SK-N-SH (cell line): Measurements from ENCODE around the gene CDCP1. TPM values are rescaled to one million over a fixed set of nuclear protein-coding genes. Genes with fewer than 3 reads are reported as not detected.

ENCODE experiments used
- CTCF ChIA-PET: fragments of 300-600, 350-600 bp; formaldehyde crosslinking; extraction: SDS; loops from one replicate; lab custom pipeline; 2021; lab: Yijun Ruan, JAX
- POLR2A ChIA-PET: fragments of 350-600 bp; sonication (Branson Sonifier 250); formaldehyde crosslinking; extraction: SDS; loops from one replicate; lab custom pipeline; 2020; ENCODE audit warnings: antibody characterized with exemption, inconsistent platforms; lab: Yijun Ruan, JAX
- DNase-seq: peaks from one replicate; pipeline ENCODE4 v3.0.0; 2012
- H2AFZ ChIP-seq: fragments of 200-600 bp; sonication (generic); 2 replicates; pipeline ENCODE4 v1.8.1; 2016; ENCODE audit warnings: antibody characterized with exemption, mild to moderate bottlenecking, low read depth
- H3F3A ChIP-seq: fragments of 200-600 bp; sonication (generic); replicated peaks from 2 replicates; pipeline ENCODE3; 2016; ENCODE audit warnings: antibody characterized with exemption, mild to moderate bottlenecking; ENCODE audit not compliant: insufficient read depth
- H3K27ac ChIP-seq, 2 experiments: fragments of 200-500 bp in 1 of 2; fragments of 200-600 bp in 1 of 2; sonication (Bioruptor generic) in 1 of 2; sonication (generic), shearing (Covaris generic) in 1 of 2; 2 replicates each; pipeline versions ENCODE4 v1.5.1 to v1.6.1; 2014 to 2016; ENCODE audit warnings: low read depth in 2 of 2, inconsistent platforms in 1 of 2, low read length in 1 of 2, mild to moderate bottlenecking in 1 of 2, mixed read lengths in 1 of 2
- H3K27me3 ChIP-seq: fragments of 200-600 bp; sonication (generic), shearing (Covaris generic); 2 replicates; pipeline ENCODE4 v1.6.1; 2016; ENCODE audit warnings: mixed run types; ENCODE audit not compliant: insufficient read depth
- H3K36me3 ChIP-seq, 2 experiments: fragments of 200-500 bp in 1 of 2; fragments of 200-600 bp in 1 of 2; sonication (Bioruptor generic) in 1 of 2; sonication (generic) in 1 of 2; replicated peaks in 1 of 2; 2 replicates each; pipeline versions ENCODE3 to v1.5.1; 2014 to 2016; ENCODE audit warnings: low read length in 1 of 2, mild to moderate bottlenecking in 1 of 2; ENCODE audit not compliant: insufficient read depth in 2 of 2, control insufficient read depth in 1 of 2
- H3K4me1 ChIP-seq, 2 experiments: fragments of 200-500 bp in 1 of 2; fragments of 200-600 bp in 1 of 2; sonication (Bioruptor generic) in 1 of 2; sonication (generic), shearing (Covaris generic) in 1 of 2; 2 replicates each; pipeline versions ENCODE4 v1.5.1 to v1.6.1; 2014 to 2016; ENCODE audit warnings: low read depth in 1 of 2, low read length in 1 of 2, mixed run types in 1 of 2; ENCODE audit not compliant: insufficient read depth in 2 of 2, control insufficient read depth in 1 of 2
- H3K4me2 ChIP-seq: fragments of 200-600 bp; sonication (generic), shearing (Covaris generic); 2 replicates; pipeline ENCODE4 v1.6.1; 2017; ENCODE audit warnings: mixed run types
- H3K4me3 ChIP-seq, 2 experiments: fragments of 200-500 bp in 1 of 2; fragments of 200-600 bp in 1 of 2; sonication (Bioruptor generic) in 1 of 2; sonication (generic), shearing (Covaris generic) in 1 of 2; 2 replicates each; pipeline versions ENCODE4 v1.5.1 to v1.8.1; 2014 to 2016; ENCODE audit warnings: low read depth in 2 of 2, inconsistent platforms in 1 of 2, low read length in 1 of 2, mild to moderate bottlenecking in 1 of 2, mixed read lengths in 1 of 2, moderate library complexity in 1 of 2
- H3K79me2 ChIP-seq: fragments of 200-600 bp; sonication (generic); 2 replicates; pipeline ENCODE4 v1.8.1; 2017; ENCODE audit warnings: mild to moderate bottlenecking; ENCODE audit not compliant: insufficient read depth
- H3K9ac ChIP-seq: fragments of 200-600 bp; sonication (generic); 2 replicates; pipeline ENCODE4 v1.6.1; 2017; ENCODE audit warnings: mixed run types
- H3K9me2 ChIP-seq: fragments of 200-600 bp; sonication (generic); 2 replicates; pipeline ENCODE4 v1.6.1; 2017; ENCODE audit warnings: mixed run types
- H3K9me3 ChIP-seq: fragments of 200-600 bp; sonication (generic); 2 replicates; pipeline ENCODE4 v1.6.1; 2017; ENCODE audit warnings: mixed run types, mild to moderate bottlenecking, moderate library complexity
- H4K20me1 ChIP-seq: fragments of 200-600 bp; sonication (generic); 2 replicates; pipeline ENCODE4 v1.6.1; 2017; ENCODE audit warnings: mild to moderate bottlenecking, mixed run types; ENCODE audit not compliant: insufficient read depth
- ELF1 ChIP-seq: IDR thresholded peaks from 2 replicates; pipeline ENCODE4 v1.4.0; 2012
- FOXJ3 ChIP-seq: sonication (generic); formaldehyde crosslinking; IDR thresholded peaks from 2 replicates; pipeline ENCODE4 v1.5.1; 2020; ENCODE audit warnings: mild to moderate bottlenecking, missing genetic modification reagents
- GABPA ChIP-seq: IDR thresholded peaks from 2 replicates; pipeline ENCODE4 v1.4.0; 2012; ENCODE audit warnings: low read depth, mild to moderate bottlenecking
- GATA2 ChIP-seq: sonication (generic); formaldehyde crosslinking; IDR thresholded peaks from 2 replicates; pipeline ENCODE4 v1.5.0; 2020; ENCODE audit warnings: mild to moderate bottlenecking, missing genetic modification reagents
- NFIC ChIP-seq: IDR thresholded peaks from 2 replicates; pipeline ENCODE4 v1.4.0; 2012; ENCODE audit warnings: borderline replicate concordance
- NRF1 ChIP-seq: IDR thresholded peaks from 2 replicates; pipeline ENCODE4 v1.6.1; 2012; ENCODE audit warnings: low read depth, mild to moderate bottlenecking, low read length
- POLR2AphosphoS5 ChIP-seq: IDR thresholded peaks from 2 replicates; pipeline ENCODE4 v1.6.1; 2012; ENCODE audit warnings: low read depth, low read length
- REST ChIP-seq: IDR thresholded peaks from 2 replicates; pipeline ENCODE4 v1.6.1; 2012; ENCODE audit warnings: mild to moderate bottlenecking, low read depth, low read length, moderate library complexity
- RXRA ChIP-seq: IDR thresholded peaks from 2 replicates; pipeline ENCODE4 v1.4.0; 2012; ENCODE audit warnings: low read depth, mild to moderate bottlenecking, borderline replicate concordance
- SMC3 ChIP-seq: IDR thresholded peaks from 2 replicates; pipeline ENCODE4 v1.6.1; 2012; ENCODE audit warnings: low read depth, low read length, improper control_type of control experiment
- TEAD4 ChIP-seq: IDR thresholded peaks from 2 replicates; pipeline ENCODE4 v1.4.0; 2012; ENCODE audit warnings: mild to moderate bottlenecking, borderline replicate concordance; ENCODE audit not compliant: insufficient read depth
- YY1 ChIP-seq: IDR thresholded peaks from 2 replicates; pipeline ENCODE4 v1.4.0; 2012; ENCODE audit warnings: low read depth, mild to moderate bottlenecking
- WGBS: methylation state at CpG from one replicate; pipeline ENCODE4 v1.1.6; 2017; ENCODE audit warnings: low lambda C conversion rate; 5-methylcytosine and 5-hydroxymethylcytosine counted together
- polyA plus RNA-seq, 3 experiments: library from polyadenylated mRNA; depleted of rRNA; stranded (reverse); fragments of >200 nt; gene quantifications; 2 replicates each; pipeline ENCODE4 v1.2.3, GENCODE V29; 2012
- TF ChIP-seq, protein P1 (sequence below): fragments of 150-350 bp; IDR thresholded peaks from 2 replicates; pipeline ENCODE4 v1.6.1; 2017; ENCODE audit warnings: antibody characterized with exemption, low read length, low read depth, borderline replicate concordance
- TF ChIP-seq, protein P2 (sequence below): IDR thresholded peaks from 2 replicates; pipeline ENCODE4 v1.4.0; 2012; ENCODE audit warnings: low read depth, borderline replicate concordance
- TF ChIP-seq, protein P3 (sequence below): IDR thresholded peaks from 2 replicates; pipeline ENCODE4 v1.4.0; 2012; ENCODE audit warnings: low read depth, borderline replicate concordance
- TF ChIP-seq, protein P4 (sequence below): IDR thresholded peaks from 2 replicates; pipeline ENCODE4 v1.4.0; 2012; ENCODE audit warnings: low read depth
- TF ChIP-seq, protein P5 (sequence below): fragments of 150-350 bp; IDR thresholded peaks from 2 replicates; pipeline ENCODE4 v1.6.1; 2016; ENCODE audit warnings: mild to moderate bottlenecking, low read depth, low read length

The CDCP1 gene
- polyA plus RNA-seq, 1 of the 3 experiments (the other 2 are of a cell fraction) = 3.6 TPM

- Histone ChIP-seq H3K9me3 (no peaks in the 10 kb centered on the region), H2AFZ (no peak overlapping the region), H3K36me3 (no peaks in the 10 kb centered on the region), H4K20me1 (no peaks in the 10 kb centered on the region), H3K4me1 (peaks cover 0 to 10% of the 10 kb centered on the region in 2 experiments; a peak in 2 of 4 replicates), H3K27me3 (no peaks in the 10 kb centered on the region), H3F3A (peaks cover 11% of the 10 kb centered on the region), H3K4me2 (no peak overlapping the region), H3K4me3 (no peak overlapping the region), H3K9ac (no peak overlapping the region), H3K9me2 (no peaks in the 10 kb centered on the region), H3K27ac (no peak overlapping the region), H3K79me2 (no peaks in the 10 kb centered on the region)
- CTCF ChIA-PET = interaction anchor here (0.7 to 16.7 kb wide), 36 partner anchors 8 to 1037 kb away, joined by 3 to 631 read pairs (median 4); partner anchors contain the start of gene TMEM158
- no peak for DNase-seq
- TF ChIP-seq, protein P1, sequence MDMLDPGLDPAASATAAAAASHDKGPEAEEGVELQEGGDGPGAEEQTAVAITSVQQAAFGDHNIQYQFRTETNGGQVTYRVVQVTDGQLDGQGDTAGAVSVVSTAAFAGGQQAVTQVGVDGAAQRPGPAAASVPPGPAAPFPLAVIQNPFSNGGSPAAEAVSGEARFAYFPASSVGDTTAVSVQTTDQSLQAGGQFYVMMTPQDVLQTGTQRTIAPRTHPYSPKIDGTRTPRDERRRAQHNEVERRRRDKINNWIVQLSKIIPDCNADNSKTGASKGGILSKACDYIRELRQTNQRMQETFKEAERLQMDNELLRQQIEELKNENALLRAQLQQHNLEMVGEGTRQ = no peak
- TF ChIP-seq RXRA (no peak), NFIC (no peak), POLR2AphosphoS5 (no peak), GATA2 (no peak), GABPA (no peak), NRF1 (no peak), TEAD4 (no peak), SMC3 (no peak), FOXJ3 (CRISPR knock-in tag) (no peak), ELF1 (no peak), YY1 (no peak), REST (no peak)
- TF ChIP-seq, protein P2, sequence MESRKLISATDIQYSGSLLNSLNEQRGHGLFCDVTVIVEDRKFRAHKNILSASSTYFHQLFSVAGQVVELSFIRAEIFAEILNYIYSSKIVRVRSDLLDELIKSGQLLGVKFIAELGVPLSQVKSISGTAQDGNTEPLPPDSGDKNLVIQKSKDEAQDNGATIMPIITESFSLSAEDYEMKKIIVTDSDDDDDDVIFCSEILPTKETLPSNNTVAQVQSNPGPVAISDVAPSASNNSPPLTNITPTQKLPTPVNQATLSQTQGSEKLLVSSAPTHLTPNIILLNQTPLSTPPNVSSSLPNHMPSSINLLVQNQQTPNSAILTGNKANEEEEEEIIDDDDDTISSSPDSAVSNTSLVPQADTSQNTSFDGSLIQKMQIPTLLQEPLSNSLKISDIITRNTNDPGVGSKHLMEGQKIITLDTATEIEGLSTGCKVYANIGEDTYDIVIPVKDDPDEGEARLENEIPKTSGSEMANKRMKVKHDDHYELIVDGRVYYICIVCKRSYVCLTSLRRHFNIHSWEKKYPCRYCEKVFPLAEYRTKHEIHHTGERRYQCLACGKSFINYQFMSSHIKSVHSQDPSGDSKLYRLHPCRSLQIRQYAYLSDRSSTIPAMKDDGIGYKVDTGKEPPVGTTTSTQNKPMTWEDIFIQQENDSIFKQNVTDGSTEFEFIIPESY = no peak
- TF ChIP-seq, protein P3, sequence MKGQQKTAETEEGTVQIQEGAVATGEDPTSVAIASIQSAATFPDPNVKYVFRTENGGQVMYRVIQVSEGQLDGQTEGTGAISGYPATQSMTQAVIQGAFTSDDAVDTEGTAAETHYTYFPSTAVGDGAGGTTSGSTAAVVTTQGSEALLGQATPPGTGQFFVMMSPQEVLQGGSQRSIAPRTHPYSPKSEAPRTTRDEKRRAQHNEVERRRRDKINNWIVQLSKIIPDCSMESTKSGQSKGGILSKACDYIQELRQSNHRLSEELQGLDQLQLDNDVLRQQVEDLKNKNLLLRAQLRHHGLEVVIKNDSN = no peak
- TF ChIP-seq, protein P4, sequence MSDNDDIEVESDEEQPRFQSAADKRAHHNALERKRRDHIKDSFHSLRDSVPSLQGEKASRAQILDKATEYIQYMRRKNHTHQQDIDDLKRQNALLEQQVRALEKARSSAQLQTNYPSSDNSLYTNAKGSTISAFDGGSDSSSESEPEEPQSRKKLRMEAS = no peak
- TF ChIP-seq, protein P5, sequence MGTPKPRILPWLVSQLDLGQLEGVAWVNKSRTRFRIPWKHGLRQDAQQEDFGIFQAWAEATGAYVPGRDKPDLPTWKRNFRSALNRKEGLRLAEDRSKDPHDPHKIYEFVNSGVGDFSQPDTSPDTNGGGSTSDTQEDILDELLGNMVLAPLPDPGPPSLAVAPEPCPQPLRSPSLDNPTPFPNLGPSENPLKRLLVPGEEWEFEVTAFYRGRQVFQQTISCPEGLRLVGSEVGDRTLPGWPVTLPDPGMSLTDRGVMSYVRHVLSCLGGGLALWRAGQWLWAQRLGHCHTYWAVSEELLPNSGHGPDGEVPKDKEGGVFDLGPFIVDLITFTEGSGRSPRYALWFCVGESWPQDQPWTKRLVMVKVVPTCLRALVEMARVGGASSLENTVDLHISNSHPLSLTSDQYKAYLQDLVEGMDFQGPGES = no peak
- POLR2A ChIA-PET = no interaction called here
- 84% methylated on average over 2 of the region's 2 CpGs for WGBS
Measured at GRCh38 chr3:45041666-45042065, 104.5 kb downstream of the CDCP1 start.
